SK-N-SH (cell line): Measurements from ENCODE around the gene DLGAP3.

Source experiments
- CTCF ChIP-seq: fragments of 200-600 bp; sonication (generic); IDR thresholded peaks from 2 replicates; pipeline ENCODE4 v1.6.1; 2017; ENCODE audit warnings: antibody characterized with exemption, mild to moderate bottlenecking, moderate library complexity
- EP300 ChIP-seq, 2 experiments: IDR thresholded peaks; 2 replicates each; pipeline versions ENCODE4 v1.4.0 to v1.6.1; 2012; ENCODE audit warnings: borderline replicate concordance in 1 of 2, low read depth in 1 of 2, low read length in 1 of 2
- IRF3 ChIP-seq: fragments of 150-350 bp; IDR thresholded peaks from 2 replicates; pipeline ENCODE4 v1.6.1; 2016; ENCODE audit warnings: mild to moderate bottlenecking, low read depth, low read length
- MXI1 ChIP-seq: IDR thresholded peaks from 2 replicates; pipeline ENCODE4 v1.6.1; 2012; ENCODE audit warnings: mild to moderate bottlenecking, low read depth, low read length, improper control_type of control experiment
- NRF1 ChIP-seq: IDR thresholded peaks from 2 replicates; pipeline ENCODE4 v1.6.1; 2012; ENCODE audit warnings: low read depth, mild to moderate bottlenecking, low read length
- USF2 ChIP-seq: fragments of 150-350 bp; IDR thresholded peaks from 2 replicates; pipeline ENCODE4 v1.6.1; 2017; ENCODE audit warnings: antibody characterized with exemption, low read length, low read depth, borderline replicate concordance

GRCh38 chr1:34829250-34829649 is 100.2 kb downstream of the DLGAP3 start:
- TF ChIP-seq CTCF (no peak), EP300 (IDR thresholded peaks at IDR 0.05; ENCODE audit: borderline replicate concordance in 1 of 2, low read depth in 1 of 2, low read length in 1 of 2) (no peak), USF2 (no peak), MXI1 (no peak), NRF1 (no peak), IRF3 (no peak)
